ENCODE data around the gene MOXD1.

MOXD1 gene

DNA sequence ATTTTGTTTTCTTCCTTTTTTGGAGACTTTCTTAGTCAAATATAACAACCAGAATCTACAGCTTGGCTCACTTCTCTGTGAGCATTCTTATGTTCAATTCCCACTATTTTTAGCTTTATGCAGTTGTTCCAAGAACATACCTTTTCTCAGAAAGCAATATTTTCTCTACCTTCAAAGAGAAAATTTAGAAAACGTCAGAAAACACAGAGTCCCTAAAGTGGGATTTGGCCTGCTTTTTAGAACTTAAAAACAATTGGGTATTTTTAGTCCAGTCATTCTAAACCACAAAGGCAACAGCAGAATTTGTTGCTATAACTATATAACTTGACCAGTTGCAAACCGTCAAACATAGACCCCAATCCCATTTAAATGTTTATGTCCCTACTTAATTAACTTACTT, 133.1 kb downstream of the MOXD1 start:
- H2AFZ ChIP-seq (ENCODE audit: low read depth) = no peak overlapping the region

DNA sequence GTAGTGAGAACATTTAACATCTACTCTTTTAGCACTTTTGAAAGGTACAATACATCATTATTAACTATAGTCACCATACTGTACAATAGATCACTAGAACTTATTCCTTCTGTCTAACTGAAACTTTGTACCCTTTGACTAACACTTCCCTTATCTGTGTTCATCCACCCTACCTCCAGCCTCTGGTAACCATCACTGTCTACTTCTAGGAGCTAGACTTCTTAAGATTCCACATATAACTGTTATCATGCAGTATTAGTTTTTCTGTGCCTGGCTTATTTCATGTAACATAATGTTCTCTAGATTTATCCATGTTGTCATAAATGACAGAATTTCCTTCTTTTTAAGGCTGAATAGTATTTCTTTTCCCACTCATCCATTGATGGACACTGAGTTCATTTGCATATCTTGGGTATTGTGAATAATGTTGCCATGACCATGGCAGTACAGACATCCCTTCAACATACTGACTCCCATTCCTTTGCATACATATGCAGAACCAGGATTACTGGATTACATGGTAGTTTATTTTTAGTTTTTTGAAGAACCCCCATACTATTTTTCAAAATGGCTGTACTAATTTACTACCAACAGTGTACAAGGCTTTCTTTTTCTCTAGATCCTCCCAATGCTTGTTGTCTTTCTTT, 135.7 kb downstream of the MOXD1 start:
- Histone ChIP-seq H3K79me2 (ENCODE audit: insufficient read depth, low read depth) (no peaks in the 10 kb centered on the region), H3K4me2 (no peak overlapping the region), H3K4me3 (IDR thresholded peaks at IDR 0.05; ENCODE audit: insufficient read depth, low read depth, low read length) (no peak overlapping the region), H2AFZ (ENCODE audit: low read depth) (no peak overlapping the region), H3K9ac (no peak overlapping the region), H3K36me3 (ENCODE audit: insufficient read depth) (no peaks in the 10 kb centered on the region), H3K27me3 (ENCODE audit: insufficient read depth, low read depth) (no peaks in the 10 kb centered on the region), H4K20me1 (ENCODE audit: insufficient read depth) (no peaks in the 10 kb centered on the region), H3K27ac (no peak overlapping the region), H3K4me1 (ENCODE audit: low read depth, poor library complexity, severe bottlenecking) (peaks cover 25% of the 10 kb centered on the region)
- TF ChIP-seq, protein P1, sequence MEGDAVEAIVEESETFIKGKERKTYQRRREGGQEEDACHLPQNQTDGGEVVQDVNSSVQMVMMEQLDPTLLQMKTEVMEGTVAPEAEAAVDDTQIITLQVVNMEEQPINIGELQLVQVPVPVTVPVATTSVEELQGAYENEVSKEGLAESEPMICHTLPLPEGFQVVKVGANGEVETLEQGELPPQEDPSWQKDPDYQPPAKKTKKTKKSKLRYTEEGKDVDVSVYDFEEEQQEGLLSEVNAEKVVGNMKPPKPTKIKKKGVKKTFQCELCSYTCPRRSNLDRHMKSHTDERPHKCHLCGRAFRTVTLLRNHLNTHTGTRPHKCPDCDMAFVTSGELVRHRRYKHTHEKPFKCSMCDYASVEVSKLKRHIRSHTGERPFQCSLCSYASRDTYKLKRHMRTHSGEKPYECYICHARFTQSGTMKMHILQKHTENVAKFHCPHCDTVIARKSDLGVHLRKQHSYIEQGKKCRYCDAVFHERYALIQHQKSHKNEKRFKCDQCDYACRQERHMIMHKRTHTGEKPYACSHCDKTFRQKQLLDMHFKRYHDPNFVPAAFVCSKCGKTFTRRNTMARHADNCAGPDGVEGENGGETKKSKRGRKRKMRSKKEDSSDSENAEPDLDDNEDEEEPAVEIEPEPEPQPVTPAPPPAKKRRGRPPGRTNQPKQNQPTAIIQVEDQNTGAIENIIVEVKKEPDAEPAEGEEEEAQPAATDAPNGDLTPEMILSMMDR (conservative IDR thresholded peaks at IDR 0.05; ENCODE audit: low read depth, low read length) = no peak

More for the DNA sequence above, 133.1 kb downstream of the MOXD1 start:
- no peak overlapping the region for H3K27ac ChIP-seq
- no peaks in the 10 kb centered on the region for H3K36me3 ChIP-seq (ENCODE audit: insufficient read depth)
- no peak overlapping the region for H3K9ac ChIP-seq
- no peaks in the 10 kb centered on the region for H3K27me3 ChIP-seq (ENCODE audit: insufficient read depth, low read depth)
- no peaks in the 10 kb centered on the region for H4K20me1 ChIP-seq (ENCODE audit: insufficient read depth)
- no peaks in the 10 kb centered on the region for H3K79me2 ChIP-seq (ENCODE audit: insufficient read depth, low read depth)
- peaks cover 25% of the 10 kb centered on the region for H3K4me1 ChIP-seq (ENCODE audit: low read depth, poor library complexity, severe bottlenecking)
- H3K4me3 ChIP-seq (IDR thresholded peaks at IDR 0.05; ENCODE audit: insufficient read depth, low read depth, low read length) = no peak overlapping the region
- TF ChIP-seq, protein P1 (conservative IDR thresholded peaks at IDR 0.05; ENCODE audit: low read depth, low read length) = no peak
- peak overlapping the region; percentile 7; the same call in 1 of the 2 replicates for H3K4me2 ChIP-seq

DNA sequence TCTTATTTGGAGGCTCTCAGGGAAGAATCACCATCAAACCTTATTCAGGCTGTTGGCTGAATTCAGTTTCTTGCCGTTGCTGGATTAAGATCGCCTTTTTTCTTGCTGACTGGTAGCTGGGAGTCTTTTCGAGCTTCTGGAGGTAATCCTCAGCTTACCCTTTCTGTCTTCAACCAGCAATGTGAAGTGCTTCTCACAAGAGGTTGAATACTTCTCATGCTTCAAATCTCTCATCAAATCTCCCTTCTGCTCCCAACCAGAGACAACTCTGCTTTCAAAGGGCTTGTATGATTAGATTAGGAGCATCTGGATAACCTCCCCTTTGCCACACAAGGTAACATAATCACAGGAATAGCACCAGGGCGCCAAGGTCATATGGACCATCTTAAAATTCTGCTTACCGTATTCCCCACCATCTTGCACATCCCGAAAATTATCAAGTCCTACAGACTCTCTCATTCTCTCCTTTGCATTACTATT, 137.2 kb downstream of the MOXD1 start:
- no peak overlapping the region for H3K4me3 ChIP-seq (IDR thresholded peaks at IDR 0.05; ENCODE audit: insufficient read depth, low read depth, low read length)
- no peaks in the 10 kb centered on the region for H4K20me1 ChIP-seq (ENCODE audit: insufficient read depth)
- H3K27me3 ChIP-seq (ENCODE audit: insufficient read depth, low read depth) = no peaks in the 10 kb centered on the region
- H2AFZ ChIP-seq (ENCODE audit: low read depth) = no peak overlapping the region
- TF ChIP-seq, protein P1 (conservative IDR thresholded peaks at IDR 0.05; ENCODE audit: low read depth, low read length) = no peak
- H3K36me3 ChIP-seq (ENCODE audit: insufficient read depth) = no peaks in the 10 kb centered on the region
- no peak overlapping the region for H3K4me2 ChIP-seq
- no peak overlapping the region for H3K9ac ChIP-seq
- H3K79me2 ChIP-seq (ENCODE audit: insufficient read depth, low read depth) = no peaks in the 10 kb centered on the region
- peaks cover 24% of the 10 kb centered on the region for H3K4me1 ChIP-seq (ENCODE audit: low read depth, poor library complexity, severe bottlenecking)
- H3K27ac ChIP-seq = no peak overlapping the region

DNA sequence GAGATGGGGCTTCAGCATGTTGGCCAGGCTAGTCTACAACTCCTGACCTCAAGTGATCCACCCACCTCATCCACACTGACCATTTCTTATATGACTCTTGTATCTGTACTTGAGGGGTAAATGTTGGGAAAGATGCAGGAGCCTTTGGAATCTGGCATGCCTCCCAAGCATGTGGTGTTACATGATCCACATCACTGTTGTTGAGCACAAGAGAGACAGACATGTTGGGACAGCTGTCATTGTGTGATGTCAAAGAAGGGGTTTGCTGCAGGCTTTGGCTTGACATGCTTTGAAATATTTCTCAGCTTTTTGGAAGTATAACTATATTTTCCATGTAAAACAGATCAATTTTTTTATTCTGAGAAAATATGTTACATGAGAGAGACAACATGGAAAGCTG, 139.9 kb downstream of the MOXD1 start:
- TF ChIP-seq, protein P1 (conservative IDR thresholded peaks at IDR 0.05; ENCODE audit: low read depth, low read length) = no peak
- Histone ChIP-seq H3K36me3 (ENCODE audit: insufficient read depth) (no peaks in the 10 kb centered on the region), H3K4me2 (no peak overlapping the region), H4K20me1 (ENCODE audit: insufficient read depth) (no peaks in the 10 kb centered on the region), H3K4me3 (IDR thresholded peaks at IDR 0.05; ENCODE audit: insufficient read depth, low read depth, low read length) (no peak overlapping the region), H3K79me2 (ENCODE audit: insufficient read depth, low read depth) (no peaks in the 10 kb centered on the region), H3K4me1 (ENCODE audit: low read depth, poor library complexity, severe bottlenecking) (no peaks in the 10 kb centered on the region), H2AFZ (ENCODE audit: low read depth) (no peak overlapping the region), H3K9ac (no peak overlapping the region), H3K27me3 (ENCODE audit: insufficient read depth, low read depth) (no peaks in the 10 kb centered on the region), H3K27ac (no peak overlapping the region)
